ENCODE measurements around the gene DGKB. TPM values are rescaled to one million over a fixed set of nuclear protein-coding genes. Genes with fewer than 3 reads are reported as not detected.

DGKB gene
- total RNA-seq, 1 experiment from 2014 or later: 0.08 TPM

DNA sequence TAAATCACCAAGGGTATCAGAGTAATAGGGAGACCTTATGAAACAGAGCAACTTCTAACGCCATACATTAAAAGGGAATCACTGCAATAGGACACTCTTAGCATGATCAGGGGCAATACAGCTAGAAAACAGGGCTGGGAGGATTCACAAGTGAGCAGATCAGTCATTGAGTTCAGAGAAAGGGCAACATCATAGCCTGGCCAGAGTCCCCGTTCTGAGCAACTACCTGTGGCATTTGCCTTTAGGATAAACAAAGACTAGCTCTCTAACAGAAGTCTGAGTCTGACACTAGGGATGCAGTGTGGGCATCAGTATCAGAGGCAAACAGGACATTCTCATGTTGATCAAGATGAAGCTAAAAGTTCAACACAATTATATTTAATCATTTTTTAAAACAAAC lies 297.9 kb downstream of the DGKB start:
- H3K36me3 ChIP-seq: no peaks in the 10 kb centered on the region
- no peaks in the 10 kb centered on the region; the same call in 1 of the 2 replicates for H3K9me3 ChIP-seq (replicated peaks)
- DNase-seq: peak in 1 of 2 experiments; percentile 31
- no peaks in the 10 kb centered on the region for H3K27me3 ChIP-seq
- no peak overlapping the region for H3K4me3 ChIP-seq
- peaks cover 26% of the 10 kb centered on the region for H3K4me1 ChIP-seq
- no peak overlapping the region for H3K27ac ChIP-seq

DNA sequence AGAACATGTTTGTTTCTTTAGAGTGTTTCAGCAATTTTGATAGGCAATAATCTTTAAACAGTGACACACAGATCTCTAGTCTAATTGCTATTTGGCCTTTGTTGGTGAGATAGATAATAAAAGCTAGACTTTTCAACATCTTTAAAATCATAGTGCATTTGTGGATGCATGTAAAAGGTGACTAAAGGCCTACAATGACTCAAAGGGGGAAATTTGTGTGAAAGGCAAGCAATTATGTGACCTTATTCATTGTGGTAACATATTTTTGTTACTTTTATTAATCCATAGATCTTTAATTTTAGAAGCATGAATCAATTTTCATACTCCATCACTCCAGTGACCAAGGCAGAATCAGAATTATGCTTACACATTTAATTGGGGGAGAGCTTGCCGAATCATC lies 299.7 kb downstream of the DGKB start:
- Histone ChIP-seq H3K27me3 (no peaks in the 10 kb centered on the region), H3K4me3 (peak overlapping the region; percentile 25), H3K27ac (peak overlapping the region; percentile 51), H3K36me3 (no peaks in the 10 kb centered on the region), H3K4me1 (peaks cover 28% of the 10 kb centered on the region), H3K9me3 (replicated peaks) (no peaks in the 10 kb centered on the region)
- DNase-seq: no peak

DNA sequence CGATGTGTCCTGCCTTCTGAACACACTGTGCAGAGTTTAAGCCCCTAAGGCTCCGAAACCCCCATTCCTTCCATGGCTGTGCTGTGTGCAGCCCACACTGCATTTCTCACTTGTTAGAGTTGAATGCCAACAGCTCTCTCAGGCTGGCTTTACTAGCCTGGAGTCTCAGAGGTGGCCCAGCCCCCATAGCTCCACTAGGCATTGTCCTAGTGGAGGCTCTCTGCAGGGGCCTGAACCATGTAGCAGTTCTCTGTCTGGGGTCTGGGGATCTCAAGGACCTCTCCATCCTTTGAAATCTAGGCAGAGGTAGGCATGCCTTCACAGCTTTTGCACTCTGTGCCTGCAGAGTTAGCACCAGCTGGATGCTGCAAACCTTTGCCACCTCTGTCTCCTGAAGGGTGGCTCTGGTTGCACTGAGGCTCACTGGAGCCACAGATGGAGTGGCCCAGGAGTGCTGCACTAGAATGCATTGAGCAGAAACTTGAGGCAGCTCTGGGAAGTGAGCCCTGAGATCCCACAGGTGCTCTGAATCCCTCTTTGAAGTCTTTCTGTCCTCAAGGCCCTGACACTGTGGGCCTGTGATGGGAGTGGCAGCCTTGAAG lies 301.7 kb downstream of the DGKB start:
- Histone ChIP-seq H3K4me3 (no peak overlapping the region), H3K36me3 (no peaks in the 10 kb centered on the region), H3K27ac (no peak overlapping the region), H3K4me1 (peaks cover 22% of the 10 kb centered on the region), H3K27me3 (no peaks in the 10 kb centered on the region), H3K9me3 (replicated peaks) (no peaks in the 10 kb centered on the region)
- no peak for DNase-seq

DNA sequence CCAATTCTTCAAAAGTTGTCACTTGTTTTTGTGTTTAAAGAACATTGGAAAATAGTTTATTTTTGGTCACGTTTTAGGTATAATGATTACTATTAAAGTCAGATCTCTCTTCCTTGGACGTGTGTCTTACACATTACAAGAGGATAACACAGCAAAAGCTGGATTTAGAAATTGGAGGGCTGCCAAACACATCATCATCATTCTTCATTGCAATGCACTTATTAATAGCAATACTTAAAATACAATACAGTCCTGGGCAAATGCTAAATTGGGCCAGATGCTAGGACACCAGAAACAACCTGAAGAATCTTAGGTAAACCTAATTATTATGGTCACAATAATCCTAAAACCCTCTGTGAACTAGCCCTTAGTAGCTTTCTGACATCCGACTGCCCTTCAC lies 303.6 kb downstream of the DGKB start:
- Histone ChIP-seq H3K27me3 (no peaks in the 10 kb centered on the region), H3K4me3 (no peak overlapping the region), H3K27ac (no peak overlapping the region), H3K9me3 (replicated peaks) (no peaks in the 10 kb centered on the region), H3K36me3 (no peaks in the 10 kb centered on the region), H3K4me1 (peaks cover 11% of the 10 kb centered on the region)
- DNase-seq: no peak

DNA sequence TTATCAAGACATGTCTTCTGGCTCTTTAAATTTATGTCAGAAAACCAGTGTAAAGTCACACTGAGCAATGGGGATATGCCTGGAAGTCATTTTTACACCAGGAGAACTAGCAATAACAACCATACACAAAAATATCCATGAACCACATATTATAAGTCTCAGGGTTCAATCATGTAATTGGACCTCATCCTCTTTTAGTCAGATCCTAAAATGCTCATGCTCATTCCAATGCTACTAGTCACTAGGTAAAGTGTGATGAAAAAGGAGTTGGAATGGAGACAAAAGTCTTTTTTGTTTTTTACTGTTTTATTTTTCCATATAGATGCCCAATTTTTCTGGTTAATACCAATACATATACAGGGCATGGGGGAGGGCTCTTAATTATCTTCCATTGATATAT lies 306.1 kb downstream of the DGKB start:
- Histone ChIP-seq H3K27me3 (no peaks in the 10 kb centered on the region), H3K4me1 (0 out of 2 replicates have a peak, but pooled peaks cover 2% of the 10 kb centered on the region), H3K4me3 (no peak overlapping the region), H3K9me3 (replicated peaks) (no peaks in the 10 kb centered on the region), H3K36me3 (no peaks in the 10 kb centered on the region), H3K27ac (no peak overlapping the region)
- DNase-seq: no peak

DNA sequence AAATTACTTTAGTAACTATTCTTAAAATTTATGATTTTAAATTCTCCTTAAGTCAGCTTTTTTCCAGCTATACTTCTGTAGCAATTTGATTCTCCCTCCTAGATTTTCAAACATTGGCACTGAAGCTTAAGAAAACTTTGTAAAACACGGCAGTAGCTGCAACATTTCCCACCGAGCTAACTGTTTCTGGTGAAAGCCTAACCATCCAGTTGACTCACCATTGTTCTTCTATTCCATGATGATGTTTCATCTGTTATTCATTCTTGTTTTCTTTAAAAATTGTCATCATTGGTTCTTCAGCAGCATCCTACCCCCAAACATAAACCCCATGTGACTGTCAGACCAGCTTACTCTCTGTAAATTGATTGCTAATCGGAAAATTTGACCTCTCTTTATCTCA lies 312.3 kb downstream of the DGKB start:
- DNase-seq: no peak
- H3K27me3 ChIP-seq: no peaks in the 10 kb centered on the region
- no peak overlapping the region for H3K4me3 ChIP-seq
- no peaks in the 10 kb centered on the region for H3K9me3 ChIP-seq (replicated peaks)
- H3K36me3 ChIP-seq: no peaks in the 10 kb centered on the region
- H3K4me1 ChIP-seq: no peaks in the 10 kb centered on the region
- H3K27ac ChIP-seq: no peak overlapping the region

DNA sequence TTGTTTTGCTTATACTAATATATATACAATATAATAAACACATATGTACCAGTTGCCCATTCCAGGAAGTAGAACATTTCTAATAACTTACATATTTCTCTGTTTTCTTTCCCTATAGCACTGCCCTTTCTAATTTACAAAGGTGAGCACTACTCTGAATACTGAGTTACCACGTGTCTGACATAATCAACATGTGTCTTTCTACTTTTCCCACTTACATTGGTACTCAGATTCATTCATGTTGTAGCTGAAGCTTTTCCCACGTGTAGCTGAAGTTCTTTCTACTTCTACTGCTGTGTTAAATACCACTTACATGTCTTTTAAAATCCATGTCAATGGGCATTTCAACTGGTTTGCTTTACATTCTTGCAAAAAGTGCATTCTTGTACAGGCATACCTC lies 317.3 kb downstream of the DGKB start:
- no peak overlapping the region for H3K27ac ChIP-seq
- no peaks in the 10 kb centered on the region for H3K27me3 ChIP-seq
- H3K4me3 ChIP-seq: no peak overlapping the region
- DNase-seq: no peak
- peaks cover 3% of the 10 kb centered on the region for H3K4me1 ChIP-seq
- no peaks in the 10 kb centered on the region for H3K9me3 ChIP-seq (replicated peaks)
- H3K36me3 ChIP-seq: no peaks in the 10 kb centered on the region

DNA sequence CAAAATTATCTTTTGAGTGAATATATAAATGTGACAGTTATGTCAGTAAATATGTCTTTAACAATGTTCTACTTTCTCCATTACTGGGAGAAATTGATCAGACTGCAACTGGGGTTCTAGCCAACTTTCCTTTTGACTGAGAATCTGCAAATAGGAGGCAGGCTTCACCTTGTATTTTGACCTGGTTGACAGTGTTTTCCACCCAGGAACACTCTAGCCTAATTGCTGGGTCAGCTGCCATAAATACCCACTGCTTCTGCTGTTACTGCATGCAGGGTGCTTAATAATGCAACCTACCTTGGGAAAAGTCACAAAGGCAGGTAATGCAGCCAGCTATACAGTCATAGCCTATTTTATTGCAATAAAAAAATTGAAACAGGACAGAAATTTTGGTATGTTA lies 319.0 kb downstream of the DGKB start:
- Histone ChIP-seq H3K27me3 (no peaks in the 10 kb centered on the region), H3K4me1 (peaks cover 4% of the 10 kb centered on the region), H3K4me3 (no peak overlapping the region), H3K27ac (no peak overlapping the region), H3K36me3 (no peaks in the 10 kb centered on the region), H3K9me3 (replicated peaks) (no peaks in the 10 kb centered on the region)
- DNase-seq: no peak

DNA sequence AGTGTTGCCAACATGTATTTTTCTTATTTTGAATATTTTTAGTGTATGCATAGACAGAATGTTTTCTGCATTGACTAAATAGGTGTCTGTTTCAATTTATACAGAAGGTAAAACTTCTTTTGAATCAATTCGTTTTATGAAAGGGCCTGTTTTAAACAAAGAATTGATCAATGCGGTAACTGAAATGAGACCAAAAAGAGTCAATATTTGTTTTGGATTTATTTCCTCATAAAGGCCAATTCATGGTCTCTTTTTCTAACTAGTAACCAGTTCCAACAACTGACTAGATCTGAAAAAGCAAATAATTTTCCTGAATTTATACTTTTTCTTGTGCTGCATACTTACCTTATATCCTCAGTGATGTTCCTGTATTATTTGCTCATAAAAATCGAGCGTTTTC lies 320.5 kb downstream of the DGKB start:
- peaks cover 4% of the 10 kb centered on the region for H3K4me1 ChIP-seq
- H3K9me3 ChIP-seq (replicated peaks): no peaks in the 10 kb centered on the region
- no peaks in the 10 kb centered on the region for H3K27me3 ChIP-seq
- H3K36me3 ChIP-seq: no peaks in the 10 kb centered on the region
- no peak for DNase-seq
- no peak overlapping the region for H3K4me3 ChIP-seq
- H3K27ac ChIP-seq: no peak overlapping the region

DNA sequence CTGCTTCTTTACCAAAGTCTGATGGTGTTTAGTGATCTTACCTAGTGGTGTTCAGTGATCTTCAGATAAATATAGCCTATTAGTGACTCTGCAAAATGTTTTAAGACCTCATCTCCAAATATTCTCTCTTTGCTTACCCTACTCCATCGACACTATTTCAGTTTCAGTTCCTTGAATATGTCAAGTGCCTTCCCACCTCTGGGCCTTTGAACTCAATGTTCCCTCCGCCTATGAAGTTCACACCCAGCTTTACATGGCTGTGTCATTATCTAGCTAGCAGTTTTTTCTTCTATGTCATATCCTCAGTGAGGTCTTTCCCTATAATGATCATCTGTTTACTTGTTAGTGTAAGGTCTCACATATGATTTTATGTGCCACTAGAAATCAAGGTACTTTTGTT lies 322.6 kb downstream of the DGKB start:
- H3K9me3 ChIP-seq (replicated peaks): no peaks in the 10 kb centered on the region
- H3K4me3 ChIP-seq: no peak overlapping the region
- H3K27me3 ChIP-seq: no peaks in the 10 kb centered on the region
- H3K4me1 ChIP-seq: peaks cover 7% of the 10 kb centered on the region
- DNase-seq: no peak
- H3K36me3 ChIP-seq: no peaks in the 10 kb centered on the region
- H3K27ac ChIP-seq: no peak overlapping the region

DNA sequence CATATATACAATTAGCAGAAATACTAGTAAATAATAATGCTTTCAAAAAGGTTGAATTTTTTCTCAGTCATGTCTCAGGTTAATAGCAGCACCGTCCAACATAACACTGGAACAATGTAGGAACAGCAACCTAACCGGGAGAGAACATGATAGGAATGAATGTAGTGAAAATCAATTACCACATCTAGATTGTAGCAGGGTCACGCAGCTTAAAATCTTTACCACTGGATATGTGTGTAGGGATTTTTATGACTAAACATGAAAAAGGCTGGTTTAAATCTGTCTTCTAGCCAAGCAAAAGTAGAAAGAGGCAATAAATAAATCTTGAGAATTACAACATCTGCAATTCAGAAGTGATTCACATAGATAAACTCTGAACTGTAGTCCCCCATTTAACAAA lies 326.0 kb downstream of the DGKB start:
- peak in 1 of 2 experiments; percentile 47 for DNase-seq
- Histone ChIP-seq H3K36me3 (no peaks in the 10 kb centered on the region), H3K4me1 (peaks cover 7% of the 10 kb centered on the region), H3K27ac (peak overlapping the region; percentile 7; the same call in 1 of the 2 replicates), H3K4me3 (no peak overlapping the region), H3K27me3 (no peaks in the 10 kb centered on the region), H3K9me3 (replicated peaks) (no peaks in the 10 kb centered on the region)

DNA sequence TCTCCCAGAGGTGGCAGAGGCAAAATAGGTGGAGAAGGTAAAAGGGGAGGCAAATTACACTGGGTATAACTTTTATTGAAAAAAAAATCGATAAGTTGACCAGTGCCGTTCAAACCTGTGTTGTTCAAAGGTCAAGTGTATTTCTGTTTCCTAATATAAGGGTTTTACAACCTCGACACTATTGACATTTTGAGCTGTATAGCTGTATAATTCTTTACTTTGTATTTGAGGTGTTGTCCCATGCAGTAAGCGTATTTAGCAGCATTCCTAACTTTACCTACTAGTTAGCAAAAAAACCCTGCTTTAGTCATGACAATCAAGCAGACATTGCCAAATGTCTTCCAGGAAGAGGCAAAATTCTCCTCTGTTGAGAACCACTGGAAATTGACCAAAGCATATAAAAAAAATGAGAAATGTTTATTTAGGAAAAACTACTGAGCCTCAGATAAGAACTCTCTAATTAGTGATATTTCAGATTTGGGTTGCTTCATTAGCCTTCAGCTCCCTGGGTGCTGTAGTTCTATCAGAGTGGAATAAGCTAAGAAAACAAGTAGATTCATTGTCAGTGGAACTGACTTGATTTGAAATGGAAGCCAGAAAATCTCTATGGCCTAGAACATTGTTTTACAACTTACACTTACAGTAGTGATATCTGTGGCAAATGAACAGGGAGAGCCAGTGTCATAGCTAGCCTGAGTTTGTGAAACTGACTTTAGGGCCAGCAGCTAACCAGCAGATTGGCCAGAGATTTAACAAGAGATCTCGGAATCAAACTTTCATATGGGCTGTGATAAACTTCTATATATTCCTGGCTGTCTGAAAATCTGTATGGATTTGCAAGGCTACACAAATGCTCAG lies 331.6 kb downstream of the DGKB start:
- Histone ChIP-seq H3K27me3 (no peaks in the 10 kb centered on the region), H3K4me1 (0 out of 2 replicates have a peak, but pooled peaks cover 2% of the 10 kb centered on the region)

DNA sequence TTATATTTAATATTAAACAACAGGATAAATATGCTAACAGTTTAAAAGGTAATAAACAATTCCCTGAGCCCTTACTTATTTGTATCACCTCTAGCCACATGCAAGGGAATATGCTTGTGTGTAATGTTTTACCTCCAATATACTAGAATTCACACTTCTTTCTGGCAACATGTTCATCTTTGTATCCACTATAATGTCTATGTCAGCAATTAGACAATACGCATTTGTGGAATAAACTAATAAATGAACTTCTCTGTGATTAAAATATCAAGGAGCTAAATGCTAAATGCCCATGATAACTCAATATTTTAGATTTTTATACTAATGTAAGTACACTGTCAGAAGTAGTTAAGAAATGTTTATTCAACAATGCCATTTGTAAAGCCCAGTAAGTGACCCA lies 350.5 kb downstream of the DGKB start:
- Histone ChIP-seq H3K27ac (no peak overlapping the region), H3K27me3 (no peaks in the 10 kb centered on the region), H3K4me1 (no peaks in the 10 kb centered on the region), H3K4me3 (no peak overlapping the region), H3K9me3 (replicated peaks) (no peaks in the 10 kb centered on the region), H3K36me3 (no peaks in the 10 kb centered on the region)
- no peak for DNase-seq

More for the DNA sequence above, 331.6 kb downstream of the DGKB start:
- Histone ChIP-seq H3K27ac (no peak overlapping the region), H3K36me3 (no peaks in the 10 kb centered on the region), H3K9me3 (replicated peaks) (no peaks in the 10 kb centered on the region), H3K4me3 (no peak overlapping the region)
- DNase-seq: no peak

DNA sequence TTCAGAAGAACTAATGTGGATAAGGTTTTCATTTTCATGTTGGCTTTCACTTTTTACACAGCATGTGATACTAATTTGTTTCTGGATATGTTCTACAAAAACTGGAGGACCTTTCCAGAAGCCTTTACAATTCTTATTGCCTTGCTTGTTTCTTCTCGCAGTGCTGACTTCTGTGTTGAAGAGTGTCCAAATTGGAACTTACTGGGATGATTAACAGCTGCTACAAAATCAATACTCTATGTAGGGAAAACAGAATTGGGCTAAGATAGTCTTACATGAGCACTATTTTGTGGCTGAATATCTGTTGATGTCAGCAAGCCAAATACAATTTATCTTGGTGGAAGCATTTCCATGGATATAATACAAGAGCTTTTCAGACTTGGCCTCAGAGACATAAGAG lies 351.2 kb downstream of the DGKB start:
- DNase-seq: no peak
- Histone ChIP-seq H3K27ac (no peak overlapping the region), H3K4me1 (no peaks in the 10 kb centered on the region), H3K4me3 (no peak overlapping the region), H3K9me3 (replicated peaks) (no peaks in the 10 kb centered on the region), H3K27me3 (no peaks in the 10 kb centered on the region), H3K36me3 (no peaks in the 10 kb centered on the region)

DNA sequence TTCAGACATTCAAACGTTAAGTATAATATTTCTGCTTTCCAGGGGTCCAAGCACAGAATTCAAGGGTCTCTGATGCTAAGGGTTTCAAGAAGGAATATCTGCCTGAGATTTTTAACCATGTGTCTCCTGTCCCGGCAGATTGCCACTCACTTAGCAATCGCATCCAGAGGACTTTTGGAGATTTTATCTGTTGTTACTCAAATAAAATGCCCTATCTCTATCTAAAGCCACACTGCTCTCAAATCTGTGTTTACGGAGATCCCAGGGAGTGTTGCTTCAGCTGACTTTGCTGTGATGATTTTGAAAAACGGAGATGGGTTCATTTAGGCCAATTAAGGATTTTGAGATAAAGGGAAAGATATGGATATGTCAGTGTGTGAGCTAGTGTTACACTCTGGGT lies 359.9 kb downstream of the DGKB start:
- no peaks in the 10 kb centered on the region for H3K4me1 ChIP-seq
- no peak for DNase-seq
- no peak overlapping the region for H3K4me3 ChIP-seq
- no peaks in the 10 kb centered on the region for H3K9me3 ChIP-seq (replicated peaks)
- no peaks in the 10 kb centered on the region for H3K36me3 ChIP-seq
- no peaks in the 10 kb centered on the region for H3K27me3 ChIP-seq
- H3K27ac ChIP-seq: no peak overlapping the region

DNA sequence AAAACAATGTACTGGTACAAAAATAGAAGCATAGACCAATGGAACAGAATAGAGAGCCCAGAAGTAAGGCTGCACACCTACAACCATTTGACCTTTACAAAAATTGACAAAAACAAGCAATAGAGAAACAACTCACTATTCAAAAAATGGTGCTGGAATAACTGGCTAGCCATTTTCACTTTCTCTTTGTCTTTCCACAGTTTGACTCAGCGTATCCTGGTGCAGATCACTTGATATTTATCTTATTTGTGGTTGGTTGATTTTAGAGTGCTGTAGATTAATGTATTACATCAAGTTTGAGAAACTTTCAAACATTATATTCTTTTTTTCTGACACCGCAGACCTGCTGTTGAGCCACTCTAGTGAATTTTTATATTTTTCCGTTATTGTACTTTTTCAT lies 381.4 kb downstream of the DGKB start:
- Histone ChIP-seq H3K4me1 (no peaks in the 10 kb centered on the region), H3K9me3 (replicated peaks) (no peaks in the 10 kb centered on the region), H3K27me3 (no peaks in the 10 kb centered on the region), H3K4me3 (no peak overlapping the region), H3K36me3 (no peaks in the 10 kb centered on the region), H3K27ac (no peak overlapping the region)
- DNase-seq: no peak
